RWPE1 (cell line): ENCODE results near the gene CACNA2D3.

Source experiments
- CTCF ChIA-PET: fragments of 350-600 bp; sonication (Branson Sonifier 250); formaldehyde crosslinking; extraction: SDS; loops from one replicate; lab custom pipeline; 2021; lab: Yijun Ruan, JAX
- POLR2A ChIA-PET: fragments of 400-600 bp; formaldehyde crosslinking; extraction: SDS; loops from one replicate; lab custom pipeline; 2020; ENCODE audit warnings: antibody characterized with exemption; ENCODE audit not compliant: low non-redundant PET; lab: Yijun Ruan, JAX
- DNase-seq: peaks from one replicate; pipeline ENCODE4 v3.0.0; 2012; ENCODE audit warnings: low spot score
- H3K27ac ChIP-seq: fragments of 450-650 bp; 2 replicates; pipeline ENCODE4 v1.5.1; 2017
- TF ChIP-seq, protein P1 (sequence below): fragments of 450-650 bp; conservative IDR thresholded peaks from 2 replicates; pipeline ENCODE4 v1.5.1; 2017; ENCODE audit warnings: low read depth, mild to moderate bottlenecking

Gene CACNA2D3

DNA sequence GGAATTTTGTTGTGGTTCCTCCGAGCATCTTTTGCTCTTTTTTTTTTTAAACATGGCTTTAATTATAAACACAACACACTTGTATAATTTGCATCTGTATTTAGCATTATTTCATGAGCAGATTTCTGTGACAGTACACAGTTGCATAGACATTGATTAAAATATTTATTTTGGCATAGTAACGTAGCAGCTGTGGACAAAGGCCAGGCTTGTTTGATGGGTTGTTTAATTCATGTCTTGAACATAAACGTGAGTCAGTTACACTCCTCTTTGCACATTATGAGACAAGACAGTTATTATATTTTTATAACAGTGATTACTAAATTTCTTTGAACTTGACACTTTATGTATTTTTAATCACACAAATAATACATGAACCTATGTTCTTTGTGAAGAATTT lies 182.5 kb downstream of the CACNA2D3 start:
- POLR2A ChIA-PET, result no interaction called here
- CTCF ChIA-PET, result no interaction called here
- TF ChIP-seq, protein P1, sequence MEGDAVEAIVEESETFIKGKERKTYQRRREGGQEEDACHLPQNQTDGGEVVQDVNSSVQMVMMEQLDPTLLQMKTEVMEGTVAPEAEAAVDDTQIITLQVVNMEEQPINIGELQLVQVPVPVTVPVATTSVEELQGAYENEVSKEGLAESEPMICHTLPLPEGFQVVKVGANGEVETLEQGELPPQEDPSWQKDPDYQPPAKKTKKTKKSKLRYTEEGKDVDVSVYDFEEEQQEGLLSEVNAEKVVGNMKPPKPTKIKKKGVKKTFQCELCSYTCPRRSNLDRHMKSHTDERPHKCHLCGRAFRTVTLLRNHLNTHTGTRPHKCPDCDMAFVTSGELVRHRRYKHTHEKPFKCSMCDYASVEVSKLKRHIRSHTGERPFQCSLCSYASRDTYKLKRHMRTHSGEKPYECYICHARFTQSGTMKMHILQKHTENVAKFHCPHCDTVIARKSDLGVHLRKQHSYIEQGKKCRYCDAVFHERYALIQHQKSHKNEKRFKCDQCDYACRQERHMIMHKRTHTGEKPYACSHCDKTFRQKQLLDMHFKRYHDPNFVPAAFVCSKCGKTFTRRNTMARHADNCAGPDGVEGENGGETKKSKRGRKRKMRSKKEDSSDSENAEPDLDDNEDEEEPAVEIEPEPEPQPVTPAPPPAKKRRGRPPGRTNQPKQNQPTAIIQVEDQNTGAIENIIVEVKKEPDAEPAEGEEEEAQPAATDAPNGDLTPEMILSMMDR, result no peak
- H3K27ac ChIP-seq, result no peak overlapping the region
- DNase-seq, result no peak

DNA sequence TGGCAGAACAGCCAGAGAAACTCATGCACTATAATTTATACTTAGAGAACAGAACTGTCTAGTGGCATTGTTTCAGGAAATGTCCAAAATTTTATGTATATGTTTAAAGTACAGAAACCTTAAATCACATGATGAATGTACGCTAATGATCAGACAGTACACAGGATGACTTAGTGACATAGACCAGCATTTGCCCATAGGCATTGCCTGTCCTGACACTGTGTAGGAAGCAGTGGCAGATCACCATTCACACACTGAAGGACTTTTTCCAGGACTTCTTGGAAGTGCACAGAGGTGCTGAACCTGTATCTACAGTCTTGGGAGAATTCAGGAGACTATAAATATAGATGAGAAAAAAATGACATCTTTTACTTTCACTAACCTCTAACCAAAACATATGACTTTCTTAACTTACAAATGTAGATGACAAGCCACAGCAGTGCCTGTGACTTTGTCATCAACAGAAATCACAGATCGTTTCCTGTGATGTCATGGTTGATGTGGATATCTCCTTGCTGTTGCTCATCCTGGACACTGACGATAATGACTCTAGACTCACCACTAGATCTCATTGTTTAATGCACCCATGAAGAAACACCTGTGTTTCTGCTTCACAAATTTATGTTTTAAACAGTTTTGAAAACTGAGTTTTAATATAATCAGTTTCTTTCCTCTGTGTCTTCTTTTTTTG lies 183.2 kb downstream of the CACNA2D3 start:
- no peak overlapping the region for H3K27ac ChIP-seq
- TF ChIP-seq, protein P1, result no peak
- DNase-seq, result no peak
- POLR2A ChIA-PET, result no interaction called here
- CTCF ChIA-PET, result no interaction called here

DNA sequence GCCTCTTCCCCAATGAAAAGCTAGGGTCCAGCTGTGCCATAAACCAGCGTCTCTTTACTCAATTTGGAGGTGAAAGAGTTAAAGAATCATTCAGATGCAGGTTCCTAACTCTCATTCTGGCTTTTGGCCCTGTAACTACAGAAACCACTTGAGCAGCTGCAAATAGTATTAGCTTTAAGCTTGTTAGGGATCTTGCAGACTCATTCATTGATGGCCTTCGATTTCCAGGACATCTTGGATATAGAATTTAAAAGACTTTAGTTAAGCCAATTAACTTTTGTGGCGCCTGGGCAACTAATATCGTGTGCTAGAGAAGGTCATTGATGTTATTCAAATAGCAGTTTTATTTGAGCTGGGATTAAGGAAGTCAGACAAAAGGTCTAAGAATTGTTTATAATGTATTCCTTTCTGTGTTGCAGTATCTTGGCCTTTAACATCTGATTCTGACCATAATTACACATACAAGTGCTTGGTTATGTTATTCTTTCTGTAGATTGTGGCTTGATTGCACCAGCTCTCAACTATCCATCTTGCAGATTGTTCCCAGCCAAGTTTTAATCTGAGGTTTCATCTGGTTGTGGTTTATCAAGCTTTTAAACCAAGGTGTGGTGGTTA lies 185.3 kb downstream of the CACNA2D3 start:
- ChIA-PET POLR2A (no interaction called here), CTCF (no interaction called here)
- TF ChIP-seq, protein P1, result no peak
- no peak overlapping the region for H3K27ac ChIP-seq
- no peak for DNase-seq

DNA sequence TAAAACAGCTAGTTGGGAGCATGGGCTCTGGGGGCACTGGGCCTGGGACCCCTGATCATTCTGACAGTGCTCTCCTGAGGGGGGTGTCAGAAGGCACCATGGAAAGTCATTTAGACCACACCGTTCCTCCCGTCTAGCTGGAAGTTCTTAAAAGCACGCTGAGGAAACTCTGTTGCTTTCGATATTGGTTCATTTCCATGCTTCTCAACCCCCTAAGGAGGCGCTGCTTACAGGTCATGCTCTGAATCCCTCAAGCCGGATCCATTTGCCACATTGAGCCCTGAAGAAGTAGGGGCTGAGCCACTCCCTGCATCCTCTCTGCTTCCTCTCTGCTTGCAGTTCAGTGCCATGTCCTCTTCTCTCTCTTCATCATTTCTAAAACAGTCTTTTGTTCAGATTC lies 187.2 kb downstream of the CACNA2D3 start:
- ChIA-PET POLR2A (no interaction called here), CTCF (interaction anchor here (0.7 kb wide), 1 partner anchor 162 kb away, joined by 4 read pairs; no protein-coding TSS in a partner anchor)
- TF ChIP-seq, protein P1, result no peak
- no peak for DNase-seq
- no peak overlapping the region for H3K27ac ChIP-seq

DNA sequence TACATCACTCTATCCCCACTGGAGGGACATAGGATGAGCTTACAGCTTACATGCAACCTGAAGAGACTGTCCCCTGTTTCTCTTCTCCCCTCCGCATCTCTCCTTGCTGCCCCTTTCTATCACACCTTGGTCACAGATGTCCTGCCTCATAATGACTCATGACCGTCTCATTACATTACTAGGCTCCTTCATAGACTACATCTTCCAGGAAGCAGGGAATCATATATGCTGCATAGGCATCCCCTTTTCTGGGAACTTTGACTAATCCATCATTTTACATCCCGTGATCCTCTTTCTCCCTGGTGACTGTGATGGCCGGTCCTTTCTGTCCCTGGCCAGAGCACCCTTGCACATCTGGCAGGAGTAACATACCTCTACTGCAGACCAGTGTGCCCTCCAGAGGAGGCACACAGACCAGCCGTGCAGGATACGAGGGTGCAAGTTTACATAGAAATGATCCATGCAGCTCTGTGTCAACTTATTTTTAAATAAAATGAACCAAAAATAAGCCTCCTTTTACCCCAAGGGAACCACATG lies 188.9 kb downstream of the CACNA2D3 start:
- POLR2A ChIA-PET, result no interaction called here
- H3K27ac ChIP-seq, result no peak overlapping the region
- no peak for DNase-seq
- CTCF ChIA-PET, result no interaction called here
- TF ChIP-seq, protein P1, result no peak

DNA sequence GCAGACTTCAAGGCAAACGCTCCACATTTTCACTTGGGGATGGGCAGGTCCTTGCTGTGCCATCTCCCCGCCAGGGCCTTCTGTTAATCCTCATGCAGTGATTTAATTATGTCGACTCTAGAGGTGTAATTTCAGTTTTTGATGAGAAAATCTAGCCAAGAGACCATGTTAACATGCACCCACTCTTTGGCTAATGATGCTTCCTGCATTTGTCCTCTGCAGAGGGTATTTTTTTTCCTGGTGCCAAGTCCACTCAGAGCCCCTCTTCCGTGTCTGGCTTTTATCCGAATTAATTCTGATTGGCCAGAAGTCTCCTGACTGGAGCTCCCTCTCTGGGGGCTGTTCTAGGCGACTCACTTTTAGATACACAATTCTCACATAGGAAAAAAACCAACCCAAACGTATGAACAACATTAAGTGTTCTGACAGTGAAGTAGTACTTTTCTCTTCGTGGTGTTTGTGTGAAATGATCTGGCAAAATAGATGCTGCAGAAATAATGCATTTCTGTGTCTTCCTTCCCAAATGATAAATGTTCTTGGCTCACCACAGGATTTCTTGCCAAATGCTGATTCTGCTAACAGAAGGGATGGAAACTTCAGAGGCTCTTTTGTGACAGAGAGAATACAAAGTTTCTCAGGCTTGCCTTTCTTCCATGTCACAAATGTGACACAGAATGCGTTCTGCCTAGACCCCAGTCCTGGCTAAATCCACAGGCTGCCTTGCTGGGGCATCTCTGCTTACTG lies 190.0 kb downstream of the CACNA2D3 start:
- no peak overlapping the region for H3K27ac ChIP-seq
- ChIA-PET POLR2A (no interaction called here), CTCF (no interaction called here)
- TF ChIP-seq, protein P1, result no peak
- DNase-seq, result no peak
